Measurements from ENCODE around the gene TRPM3. TPM values are rescaled to one million over a fixed set of nuclear protein-coding genes. Genes with fewer than 3 reads are reported as not detected.

The TRPM3 gene
- total and polyA plus RNA-seq, 9 of the 15 experiments (the other 6 are each of a cell fraction or from before 2014, with no cell fraction given): 0.04 TPM; not detected in 8

- no peak for TF ChIP-seq CTCFL (IDR thresholded peaks at IDR 0.05; ENCODE audit: borderline replicate concordance, insufficient read depth, low read depth, low read length, poor library complexity, severe bottlenecking)
- TF ChIP-seq CEBPG (CRISPR knock-in tag; IDR thresholded peaks at IDR 0.05): no peak
- TF ChIP-seq CEBPG (tag; conservative IDR thresholded peaks at IDR 0.05 in 1 of 2, IDR thresholded peaks at IDR 0.05 in 1 of 2): no peak
- TF ChIP-seq ZNF644 (tag; IDR thresholded peaks at IDR 0.05; ENCODE audit: low read depth): no peak
- TF ChIP-seq RUNX1 (IDR thresholded peaks at IDR 0.05; ENCODE audit: low read depth): no peak
Measured at GRCh38 chr9:70881333-70881732, 240.1 kb downstream of the TRPM3 start (continued).

GRCh38 chr9:70880535-70880934 is 240.9 kb downstream of the TRPM3 start:
- no peak for ATAC-seq

More at GRCh38 chr9:70880535-70880934, 240.9 kb downstream of the TRPM3 start:
- Histone ChIP-seq H3K9ac (ENCODE audit: insufficient read depth in 1 of 2, low read depth in 2 of 2, low read length in 2 of 2) (no peak overlapping the region), H3K4me2 (ENCODE audit: insufficient read depth, low read length) (no peak overlapping the region), H3K4me3 (no peak overlapping the region), H4K20me1 (replicated peaks; ENCODE audit: control insufficient read depth, insufficient read depth, low read length) (no peaks in the 10 kb centered on the region), H3K9me3 (replicated peaks; ENCODE audit: control insufficient read depth, insufficient read depth, low read depth, low read length) (no peaks in the 10 kb centered on the region), H3K27me3 (ENCODE audit: control insufficient read depth in 2 of 2, insufficient read depth in 2 of 2, low read length in 2 of 2) (no peaks in the 10 kb centered on the region), H3K27ac (ENCODE audit: extremely low read depth, low read depth, low read length) (no peak overlapping the region), H3K4me1 (replicated peaks in 1 of 2; ENCODE audit: control insufficient read depth in 2 of 2, insufficient read depth in 2 of 2, low read length in 2 of 2) (no peaks in the 10 kb centered on the region), H3K36me3 (ENCODE audit: control insufficient read depth, insufficient read depth, low read length) (no peaks in the 10 kb centered on the region), H2AFZ (ENCODE audit: low read depth, low read length) (no peak overlapping the region), H3K79me2 (ENCODE audit: control insufficient read depth, insufficient read depth, low read length) (no peaks in the 10 kb centered on the region), H3K9me1 (ENCODE audit: control insufficient read depth, insufficient read depth, low read length) (no peaks in the 10 kb centered on the region)
- TF ChIP-seq ZNF668 (CRISPR knock-in tag; IDR thresholded peaks at IDR 0.05): no peak
- TF ChIP-seq MEIS2 (IDR thresholded peaks at IDR 0.05; ENCODE audit: partially characterized antibody): no peak
- no peak for TF ChIP-seq ZNF253 (CRISPR knock-in tag; conservative IDR thresholded peaks at IDR 0.05)
- no peak for TF ChIP-seq SAFB2 (IDR thresholded peaks at IDR 0.05; ENCODE audit: borderline replicate concordance, low read depth, low read length, severe bottlenecking)
- no peak for TF ChIP-seq RNF219 (CRISPR knock-in tag; IDR thresholded peaks at IDR 0.05)
- TF ChIP-seq SMARCC2 (IDR thresholded peaks at IDR 0.05; ENCODE audit: low read depth): no peak
- no peak for TF ChIP-seq HEY1 (CRISPR knock-in tag; IDR thresholded peaks at IDR 0.05; ENCODE audit: borderline replicate concordance)
- no peak for TF ChIP-seq PKNOX1 (IDR thresholded peaks at IDR 0.05)
- TF ChIP-seq KAT7 (CRISPR knock-in tag; IDR thresholded peaks at IDR 0.05; ENCODE audit: borderline replicate concordance): no peak
- no peak for TF ChIP-seq NFYB (IDR thresholded peaks at IDR 0.05; ENCODE audit: extremely low read depth, insufficient read length)
- no peak for TF ChIP-seq CREB3 (tag; conservative IDR thresholded peaks at IDR 0.05; ENCODE audit: low read depth)
- FAIRE-seq: no peak
- ChIA-PET POLR2A (no interaction called here), CTCF (ENCODE audit: low intra/inter-chr PET ratio) (no interaction called here)
- in situ Hi-C loops (cut with MboI): no loop called here
- no TSS peak for BruUV-seq (replicated peaks)
- intact Hi-C loops (cut with micrococcal nuclease): no loop called here
- DNase-seq (ENCODE audit: extremely low read depth in 1 of 4, low spot score in 3 of 4): no peak

Data from K562 (cell line).